GM21423 (cell line): ENCODE data around the gene TBCD.

Experiments
- ATAC-seq: cut with Tn5 transposase; IDR thresholded peaks from one replicate; pipeline ENCODE4 v1.9.1; 2021; ENCODE audit warnings: mild to moderate bottlenecking, moderate library complexity; ENCODE audit not compliant: unreplicated experiment

The TBCD gene

GRCh38 chr17:82830249-82830661 lies 78.4 kb downstream of the TBCD start:
- ATAC-seq: no peak

- ATAC-seq: no peak
These were observed 79.4 kb downstream of the TBCD start for GRCh38 chr17:82831041-82831817.

DNA sequence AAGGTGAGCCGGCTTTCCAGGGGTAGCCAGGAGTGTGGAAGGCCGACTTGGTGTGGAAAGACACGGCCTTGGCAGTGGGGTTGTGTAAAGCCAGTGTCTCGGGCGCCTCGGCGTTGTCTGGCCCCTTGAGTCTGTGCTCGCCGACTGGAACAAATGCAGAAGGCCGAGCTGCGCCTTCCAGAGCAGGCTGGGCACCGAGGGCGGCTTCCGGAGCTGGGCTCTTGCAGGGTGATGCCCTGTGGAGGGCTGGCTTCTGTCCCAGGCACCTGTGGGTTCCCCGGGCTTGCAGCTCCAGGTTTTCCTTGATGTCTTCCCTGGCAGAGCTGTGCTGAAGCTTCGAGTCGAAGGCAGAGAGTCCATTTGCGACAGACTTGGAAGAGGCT lies 79.9 kb downstream of the TBCD start:
- ATAC-seq: no peak

DNA sequence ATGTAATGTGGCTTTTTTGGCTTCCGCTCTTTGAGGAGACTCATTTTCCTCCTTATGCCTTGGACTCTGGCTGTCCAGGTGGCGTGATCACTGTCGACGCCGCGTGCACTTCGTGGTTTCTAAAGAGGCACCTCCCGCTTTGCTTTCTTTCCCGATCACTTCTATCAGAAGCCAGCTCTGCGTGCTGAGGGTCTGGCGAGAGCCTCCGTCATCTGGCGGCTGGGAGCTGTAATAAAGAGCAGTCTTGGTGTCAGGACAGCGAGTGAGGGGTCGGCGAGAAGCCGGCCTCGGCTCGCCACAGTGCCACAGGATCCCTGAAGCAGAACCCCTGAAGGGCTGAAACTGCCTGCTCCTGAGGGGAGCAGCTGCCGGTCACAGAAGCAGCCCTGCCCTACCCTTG lies 80.5 kb downstream of the TBCD start:
- no peak for ATAC-seq

DNA sequence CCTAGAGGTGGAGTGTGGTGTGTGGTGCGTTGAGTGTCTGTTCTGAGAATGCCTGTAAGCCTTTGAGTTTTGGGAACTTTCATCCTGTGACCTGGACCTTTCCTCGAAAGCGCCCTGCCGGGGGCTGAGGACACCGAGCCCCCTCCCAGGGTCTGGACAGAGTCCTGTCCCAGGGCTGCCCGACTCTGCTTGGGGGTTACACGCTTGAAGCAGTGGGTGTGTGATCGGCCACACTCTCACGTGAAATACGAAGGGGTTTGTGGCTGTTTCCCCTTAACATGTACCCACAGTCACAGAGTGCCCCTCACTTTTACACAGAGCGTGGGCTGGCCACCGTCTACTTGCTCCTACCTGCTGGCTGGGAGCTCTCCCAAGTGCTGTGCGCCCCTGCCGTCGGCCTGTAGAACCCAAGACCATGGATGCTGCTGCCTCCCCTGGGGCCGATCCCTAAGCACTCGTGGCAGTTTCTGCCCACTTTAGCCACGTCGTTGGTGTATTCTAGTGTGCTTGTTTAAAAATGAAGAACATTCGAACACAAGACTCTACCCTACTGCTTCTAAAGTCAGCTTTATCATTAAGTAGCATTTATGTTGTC lies 81.1 kb downstream of the TBCD start:
- no peak for ATAC-seq

- no peak for ATAC-seq
These were observed 83.3 kb downstream of the TBCD start for GRCh38 chr17:82835122-82835521.

DNA sequence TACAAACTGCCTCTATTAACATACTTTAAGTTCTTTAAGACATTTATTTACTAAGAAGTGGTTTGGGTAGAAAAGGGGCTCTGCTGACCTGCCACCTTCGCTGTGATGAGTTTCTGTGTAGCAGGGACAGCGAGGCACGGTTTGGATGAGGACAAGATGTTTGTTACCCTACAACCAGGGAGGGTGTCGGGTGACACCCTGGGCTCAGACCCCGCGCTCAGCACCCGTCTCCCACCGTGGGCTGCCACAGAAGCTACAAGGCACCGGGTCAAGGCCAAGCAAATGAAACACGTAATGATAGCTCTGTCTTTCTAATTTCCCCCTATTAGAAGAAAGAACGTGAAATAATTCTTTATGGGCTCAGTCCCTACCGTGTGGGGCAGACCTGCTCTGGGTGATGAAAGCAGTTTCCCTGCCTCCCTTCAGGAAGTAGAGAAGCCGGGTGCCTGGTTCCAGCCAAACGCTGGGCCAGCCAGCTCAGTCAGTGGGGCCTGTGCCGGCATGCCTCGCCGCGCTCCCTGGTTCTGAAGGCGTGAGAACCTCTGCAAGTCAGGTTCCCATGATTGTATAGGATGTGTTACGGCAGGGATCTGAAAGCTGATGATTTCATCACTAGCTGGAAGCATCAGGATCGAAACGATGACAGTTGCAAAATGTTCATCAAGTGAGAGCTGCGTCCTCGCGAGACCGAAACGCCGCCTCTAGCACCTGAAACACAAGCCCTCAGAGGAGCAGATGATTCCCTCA lies 84.1 kb downstream of the TBCD start:
- no peak for ATAC-seq

- no peak for ATAC-seq
These were observed 85.0 kb downstream of the TBCD start for GRCh38 chr17:82836823-82837357.

- ATAC-seq: no peak
These were observed 85.9 kb downstream of the TBCD start for GRCh38 chr17:82837586-82838320.

- ATAC-seq: no peak
These were observed 86.7 kb downstream of the TBCD start for GRCh38 chr17:82838386-82839063.

- no peak for ATAC-seq
These were observed 87.9 kb downstream of the TBCD start, which contains the start of gene ZNF750 for GRCh38 chr17:82839617-82840292. Gene ZNF750, minus strand, starts transcription at chr17:82840022. Its CDS starts 7,568 bp downstream, at chr17:82832454.

- no peak for ATAC-seq
These were observed 88.6 kb downstream of the TBCD start for GRCh38 chr17:82840431-82840831.

DNA sequence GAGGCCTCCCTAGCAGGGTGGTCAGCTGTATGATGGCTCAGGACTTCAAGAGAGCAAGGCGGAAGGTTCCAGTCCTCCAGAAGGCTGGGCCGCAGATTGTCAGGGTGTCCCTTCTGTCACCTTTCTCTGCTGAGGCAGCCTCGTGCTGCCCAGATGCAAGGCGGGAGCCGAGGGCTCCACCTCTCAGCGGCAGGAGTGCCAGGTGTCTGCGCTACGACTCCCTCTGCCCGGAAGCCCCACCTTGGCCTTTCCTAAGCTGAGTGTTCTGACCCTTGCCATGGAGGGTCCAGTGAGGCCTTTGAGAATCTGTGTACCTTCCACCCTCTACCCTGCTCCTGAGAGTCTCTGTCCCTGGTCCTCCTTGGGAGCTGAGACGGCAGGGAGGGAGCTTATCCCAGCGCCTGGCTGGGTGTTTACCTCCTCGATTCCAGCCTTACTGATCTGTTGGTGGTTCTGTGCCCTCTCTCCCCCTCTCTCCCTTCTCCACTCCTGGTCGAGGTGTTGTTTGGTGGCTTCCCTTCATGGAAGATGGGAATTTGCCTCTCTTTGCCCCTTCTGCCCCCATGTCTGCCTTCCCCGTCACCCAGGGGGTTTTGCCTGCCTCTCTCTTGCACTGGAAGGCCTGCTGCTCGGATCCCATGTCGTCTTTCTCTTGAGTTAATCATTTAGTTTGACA lies 90.2 kb downstream of the TBCD start:
- ATAC-seq: no peak

DNA sequence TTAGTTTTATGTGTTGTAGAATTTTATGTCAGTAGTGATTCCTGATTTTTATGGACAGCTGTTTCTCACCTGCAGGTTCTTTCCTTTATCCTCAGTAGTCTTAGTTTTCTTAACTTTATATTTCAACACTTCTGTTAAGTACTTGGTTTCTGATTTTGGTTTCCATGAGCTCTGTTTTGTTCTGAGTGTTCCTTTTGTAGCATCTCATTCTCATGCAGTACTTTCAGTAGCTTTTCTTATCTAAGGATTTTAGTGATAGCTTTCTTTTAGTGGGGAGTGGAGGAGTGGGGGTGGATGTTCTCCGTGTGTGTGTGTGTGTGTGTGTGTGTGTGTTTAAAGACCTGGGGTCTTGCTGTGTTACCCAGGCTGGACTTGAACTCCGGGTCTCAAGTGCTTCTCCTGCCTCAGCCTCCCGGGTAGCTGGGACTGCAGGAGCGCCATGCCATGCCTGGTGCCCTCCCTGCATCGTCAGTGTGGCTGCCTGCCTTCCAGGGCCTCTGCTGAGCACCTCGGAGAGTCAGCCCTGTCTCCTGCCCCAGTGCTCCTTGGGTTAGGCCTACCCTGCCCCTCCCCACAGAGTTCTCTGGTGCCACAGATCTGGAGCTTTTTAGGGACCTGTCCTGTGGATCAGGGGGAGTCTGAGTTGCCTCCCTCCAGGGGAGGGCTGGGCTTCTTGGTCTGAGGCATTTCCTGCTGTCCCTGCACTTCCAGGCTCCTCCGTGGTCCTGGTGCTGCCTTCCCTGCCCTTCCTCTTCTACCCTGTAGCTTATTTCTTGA lies 92.2 kb downstream of the TBCD start:
- ATAC-seq: no peak

GRCh38 chr17:82844796-82845162 lies 92.9 kb downstream of the TBCD start:
- no peak for ATAC-seq

- ATAC-seq: no peak
These were observed 93.4 kb downstream of the TBCD start for GRCh38 chr17:82845163-82845807.

DNA sequence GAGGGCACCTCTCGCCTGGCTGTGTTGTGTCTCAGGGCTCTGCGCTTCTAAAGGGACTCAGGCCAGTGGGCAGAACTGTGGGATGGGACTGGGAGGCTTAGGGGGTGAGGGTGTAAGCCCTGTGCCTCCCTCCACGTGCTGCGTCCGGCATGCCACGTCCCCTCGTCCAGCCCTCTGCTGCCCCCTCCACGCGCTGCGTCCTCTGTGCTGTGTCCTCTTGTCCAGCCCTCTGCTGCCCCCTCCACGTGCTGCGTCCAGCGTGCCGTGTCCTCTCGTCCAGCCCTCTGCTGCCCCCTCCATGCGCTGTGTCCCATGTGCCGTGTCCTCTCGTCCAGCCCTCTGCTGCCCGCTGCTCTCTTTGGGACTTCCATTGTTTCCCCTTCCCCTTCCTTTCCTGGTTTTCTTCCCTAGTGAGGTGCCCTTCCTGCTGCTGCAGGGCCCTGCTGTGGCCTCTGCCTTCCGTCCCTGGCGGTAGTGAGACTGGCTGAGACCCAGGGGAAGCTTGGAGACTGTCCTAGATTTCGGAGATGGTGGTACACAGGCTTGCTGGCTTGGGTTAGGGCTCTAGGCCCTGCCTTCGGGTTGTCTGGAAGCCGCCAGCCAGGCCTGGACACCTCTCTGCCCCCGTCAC lies 94.3 kb downstream of the TBCD start:
- ATAC-seq: no peak
